GM12873 (cell line): ENCODE measurements around the gene CARD9.

Source experiments
- CTCF ChIP-seq: IDR thresholded peaks from 2 replicates; pipeline ENCODE4 v1.5.1; 2012; ENCODE audit warnings: low read depth, mild to moderate bottlenecking, moderate library complexity, low read length, control low read depth; ENCODE audit not compliant: insufficient read depth; ENCODE audit errors: missing control alignments

CARD9 gene

GRCh38 chr9:136359774-136360718 lies 13.4 kb downstream of the CARD9 start:
- TF ChIP-seq CTCF, result no peak

- no peak for TF ChIP-seq CTCF
These were observed 14.6 kb downstream of the CARD9 start for GRCh38 chr9:136358888-136359287.

- no peak for TF ChIP-seq CTCF
These were observed 15.5 kb downstream of the CARD9 start for GRCh38 chr9:136358016-136358415.

GRCh38 chr9:136357202-136357725 lies 16.2 kb downstream of the CARD9 start:
- no peak for TF ChIP-seq CTCF

- no peak for TF ChIP-seq CTCF
These were observed 17.6 kb downstream of the CARD9 start for GRCh38 chr9:136355616-136356557.

GRCh38 chr9:136354592-136355085 lies 18.8 kb downstream of the CARD9 start:
- TF ChIP-seq CTCF, result no peak
